HL-60/S4 treated with retinoic acid at 250 ng/mL for 4 days and 3 days (cell line): Measurements from ENCODE around the gene SCUBE1.

ENCODE experiments used
- in situ Hi-C: fragments of 300-500 bp; cut with MboI; formaldehyde crosslinking; loops from 2 replicates; pipeline ENCODE4 v1.7.0; 2022; ENCODE audit warnings: low sequenced_read_pairs

The SCUBE1 gene

GRCh38 chr22:43242627-43243026, 100.5 kb downstream of the SCUBE1 start:
- in situ Hi-C loops, result no loop called here

DNA sequence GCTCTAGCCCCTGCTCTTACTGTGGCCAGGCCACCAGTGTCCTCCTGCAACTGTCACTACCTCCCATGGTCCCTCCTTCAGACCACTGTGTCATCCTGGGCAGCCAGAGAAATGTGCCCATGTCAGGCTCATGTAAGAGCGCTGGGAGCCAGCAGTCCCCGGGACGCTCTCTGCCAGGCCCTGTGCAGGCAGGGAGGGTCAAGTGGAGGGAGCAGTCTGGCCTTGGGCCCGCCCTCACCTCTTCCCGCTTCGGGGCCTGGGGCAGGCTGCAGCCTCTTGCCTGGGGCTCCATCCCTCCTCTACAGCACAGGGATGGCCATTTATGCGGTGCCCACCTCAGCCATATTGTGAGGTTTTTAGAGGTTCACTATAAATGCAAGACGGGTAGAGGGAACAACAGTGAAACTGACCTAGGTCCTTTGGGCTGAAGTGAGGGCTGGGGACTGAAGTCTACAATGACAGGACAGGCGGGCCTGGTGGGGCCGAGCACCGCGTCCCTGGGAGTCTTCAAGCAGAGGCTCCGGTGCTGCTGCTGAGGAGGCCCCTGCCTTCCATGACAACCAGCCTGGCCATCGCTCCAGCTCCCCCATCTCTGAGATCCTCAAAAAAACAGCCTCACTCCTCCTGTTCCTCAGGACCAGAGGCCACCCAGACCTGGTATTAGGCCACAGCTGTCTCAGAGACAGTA, 101.3 kb downstream of the SCUBE1 start:
- in situ Hi-C loops, result no loop called here

GRCh38 chr22:43241138-43241597, 102.0 kb downstream of the SCUBE1 start:
- in situ Hi-C loops, result no loop called here

- in situ Hi-C loops, result no loop called here
Observed at GRCh38 chr22:43240614-43241013, 102.6 kb downstream of the SCUBE1 start.

DNA sequence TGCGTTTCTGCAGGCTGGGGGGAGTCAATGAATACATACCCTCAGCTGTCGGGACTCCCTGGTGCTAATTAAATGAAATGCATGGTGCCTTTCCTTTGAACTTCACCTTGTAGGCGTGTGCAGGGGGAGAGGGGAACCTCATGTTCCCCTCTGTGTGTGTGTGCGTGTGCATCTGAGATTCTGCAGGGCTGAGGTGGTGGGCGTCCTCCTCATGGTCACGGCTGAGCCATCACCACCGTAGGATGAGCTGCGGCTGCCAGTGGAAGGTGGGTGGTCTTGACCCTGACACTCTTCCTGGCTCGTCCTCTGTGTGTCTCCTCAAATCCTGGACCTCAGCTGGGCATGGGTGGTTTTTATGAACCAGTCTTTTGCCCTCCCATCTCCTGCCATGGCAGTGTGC, 103.2 kb downstream of the SCUBE1 start:
- in situ Hi-C loops, result no loop called here

GRCh38 chr22:43239193-43239780, 103.9 kb downstream of the SCUBE1 start:
- in situ Hi-C loops, result no loop called here

GRCh38 chr22:43238526-43239006, 104.6 kb downstream of the SCUBE1 start:
- in situ Hi-C loops, result no loop called here

- in situ Hi-C loops, result no loop called here
Observed at GRCh38 chr22:43237280-43237679, 105.9 kb downstream of the SCUBE1 start.

DNA sequence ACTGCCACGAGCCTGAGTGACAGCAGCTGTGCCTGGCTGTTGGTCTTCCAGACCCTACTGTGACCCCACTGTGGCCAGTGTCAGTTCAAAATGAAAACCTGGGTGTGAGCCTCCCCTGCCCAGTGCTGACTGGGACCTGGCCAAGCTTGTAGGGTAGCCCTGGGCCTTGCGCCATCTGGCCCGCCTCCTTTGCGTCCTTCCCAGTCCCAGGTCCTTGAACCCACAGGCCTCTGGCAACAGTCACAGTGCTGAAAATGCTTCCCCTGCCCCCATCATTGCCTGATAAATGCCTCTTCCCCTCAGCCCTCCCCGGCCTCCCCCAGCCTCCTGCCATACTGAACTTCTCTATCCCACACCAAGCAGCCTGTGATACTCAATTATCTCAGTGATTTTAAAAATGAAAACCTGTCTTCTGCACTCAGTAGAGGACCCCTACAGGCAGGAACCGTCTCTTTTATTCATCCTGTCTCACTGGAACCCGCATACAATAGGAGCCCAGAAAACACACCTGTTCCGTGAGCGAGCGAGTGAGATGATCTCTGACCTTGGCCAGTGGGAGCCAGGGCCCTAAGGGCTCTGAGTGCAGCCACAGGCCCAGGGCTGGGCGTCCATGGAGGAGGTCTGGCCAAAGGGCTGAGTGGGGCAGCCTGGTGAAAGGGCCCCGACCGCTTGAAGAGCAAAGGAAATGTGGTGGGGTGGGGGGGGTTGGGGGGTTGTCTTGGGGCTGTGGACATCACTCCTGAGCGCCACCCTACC, 106.6 kb downstream of the SCUBE1 start:
- in situ Hi-C loops, result no loop called here

DNA sequence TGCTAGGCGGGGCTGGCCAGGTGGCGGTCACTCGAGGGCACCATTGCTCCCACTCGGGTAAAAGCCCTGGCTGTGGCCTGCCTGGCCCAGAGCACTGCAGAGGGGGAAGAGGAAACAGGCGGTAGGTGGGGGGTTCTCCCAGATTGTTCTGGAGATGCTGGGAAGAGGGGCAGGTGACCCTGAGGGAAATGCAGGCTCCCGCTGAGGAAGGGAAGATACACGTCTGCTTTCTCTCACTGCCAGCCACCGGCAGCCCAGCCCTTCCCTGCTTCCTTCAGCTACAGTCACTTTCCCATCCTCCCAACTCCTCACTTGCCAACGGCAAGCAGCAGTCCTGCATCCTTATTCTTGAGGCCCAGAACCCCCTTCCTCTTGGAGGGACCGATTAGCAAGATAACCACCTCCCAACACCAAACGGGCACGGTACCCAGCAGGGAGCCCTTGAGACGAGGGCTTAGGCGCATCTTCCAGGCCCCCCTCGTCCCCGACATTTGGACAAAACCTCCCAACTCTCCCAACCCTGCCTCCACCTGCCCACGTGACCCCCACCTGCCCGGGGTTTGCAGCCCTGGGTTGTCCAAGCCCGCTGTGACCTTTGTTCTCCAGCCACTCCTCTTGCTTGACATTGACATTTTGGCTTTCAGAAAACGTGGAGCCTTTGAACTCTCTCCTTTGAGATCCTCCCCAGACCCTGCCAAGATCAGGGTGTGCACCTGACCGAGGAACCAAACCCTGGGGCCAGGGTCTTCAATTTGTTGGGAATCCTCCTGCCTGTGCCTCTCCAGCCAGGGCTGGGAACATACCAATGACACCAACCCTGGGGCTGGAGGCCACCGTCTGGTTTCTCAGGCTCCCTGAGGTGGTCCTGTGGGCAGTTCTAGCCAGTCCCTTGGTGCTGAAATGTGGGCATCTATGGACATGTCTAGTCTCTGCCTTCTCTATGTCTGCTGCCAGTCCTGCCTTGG, 107.4 kb downstream of the SCUBE1 start:
- in situ Hi-C loops, result no loop called here

- in situ Hi-C loops, result no loop called here
Observed at GRCh38 chr22:43234264-43234988, 108.7 kb downstream of the SCUBE1 start.

- in situ Hi-C loops, result no loop called here
Observed at GRCh38 chr22:43233529-43233928, 109.6 kb downstream of the SCUBE1 start.

GRCh38 chr22:43232445-43232844, 110.7 kb downstream of the SCUBE1 start:
- in situ Hi-C loops, result no loop called here

DNA sequence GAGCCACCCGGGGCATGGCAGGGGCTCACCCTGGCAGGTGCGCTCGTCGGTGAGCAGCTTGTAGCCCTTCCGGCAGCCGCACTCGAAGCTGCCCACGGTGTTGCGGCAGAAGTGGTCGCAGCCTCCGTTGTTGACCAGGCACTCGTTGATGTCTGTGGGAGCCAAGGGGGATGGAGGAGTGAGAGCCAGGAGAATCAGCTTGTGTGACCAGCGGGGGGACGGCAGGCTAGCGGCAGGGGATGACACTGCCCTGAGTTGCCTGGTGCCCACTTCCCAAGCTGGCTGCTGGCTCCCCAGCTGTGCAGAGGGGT, 111.5 kb downstream of the SCUBE1 start:
- in situ Hi-C loops, result no loop called here

DNA sequence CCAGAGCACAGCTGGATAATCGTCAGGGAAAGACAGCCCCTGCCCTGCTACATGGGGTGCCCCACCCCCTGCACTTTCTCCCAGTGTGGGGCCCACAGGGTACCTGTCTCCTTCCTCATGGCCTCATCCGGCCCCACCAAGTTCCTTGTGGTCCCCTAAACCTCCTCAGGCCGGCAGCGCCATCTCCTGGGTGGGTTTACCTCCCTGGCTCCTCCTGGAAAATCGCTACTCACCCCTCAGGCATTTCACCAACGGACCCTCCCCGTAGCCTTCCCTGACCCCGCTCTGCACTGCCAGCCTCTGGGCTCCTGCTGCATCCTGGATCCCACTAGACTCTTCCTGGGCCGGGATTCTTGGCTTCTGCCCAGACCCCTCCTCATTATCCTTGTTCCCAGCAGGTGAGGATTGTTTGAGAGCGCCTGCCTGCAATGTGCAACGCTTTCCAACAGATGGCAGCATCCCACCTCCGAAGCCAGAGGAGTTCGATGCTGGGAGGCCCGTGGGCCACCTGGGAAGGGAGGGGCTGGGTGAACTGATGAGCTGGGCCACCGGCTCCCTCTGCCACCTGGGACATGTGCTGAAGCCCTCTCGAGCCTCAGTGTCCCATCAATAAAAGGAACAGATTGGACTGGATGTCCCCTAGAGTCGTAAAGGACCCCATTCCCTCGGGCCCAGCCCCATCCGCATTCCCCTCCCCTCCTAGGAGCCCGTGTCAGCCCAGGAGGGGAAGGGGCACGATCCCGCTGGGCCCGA, 112.0 kb downstream of the SCUBE1 start:
- in situ Hi-C loops, result no loop called here

GRCh38 chr22:43230571-43230970, 112.6 kb downstream of the SCUBE1 start:
- in situ Hi-C loops, result no loop called here

GRCh38 chr22:43228863-43229262, 114.3 kb downstream of the SCUBE1 start:
- in situ Hi-C loops, result no loop called here

- in situ Hi-C loops, result no loop called here
Observed at GRCh38 chr22:43228330-43228729, 114.8 kb downstream of the SCUBE1 start.

GRCh38 chr22:43227239-43227630, 115.9 kb downstream of the SCUBE1 start:
- in situ Hi-C loops, result no loop called here
